IPS-NIHi7 (cell line): ENCODE measurements around the gene MAP3K20.
"Not testable (repeated sequence)": the region's sequence is repeated elsewhere in the genome, so short reads cannot be mapped to it uniquely, and the experiment has no call there.

Experiments used
- DNase-seq: peaks from one replicate; pipeline ENCODE4 v3.0.0; 2012; ENCODE audit warnings: mixed read lengths; ENCODE audit errors: extremely low spot score

The MAP3K20 gene

DNA sequence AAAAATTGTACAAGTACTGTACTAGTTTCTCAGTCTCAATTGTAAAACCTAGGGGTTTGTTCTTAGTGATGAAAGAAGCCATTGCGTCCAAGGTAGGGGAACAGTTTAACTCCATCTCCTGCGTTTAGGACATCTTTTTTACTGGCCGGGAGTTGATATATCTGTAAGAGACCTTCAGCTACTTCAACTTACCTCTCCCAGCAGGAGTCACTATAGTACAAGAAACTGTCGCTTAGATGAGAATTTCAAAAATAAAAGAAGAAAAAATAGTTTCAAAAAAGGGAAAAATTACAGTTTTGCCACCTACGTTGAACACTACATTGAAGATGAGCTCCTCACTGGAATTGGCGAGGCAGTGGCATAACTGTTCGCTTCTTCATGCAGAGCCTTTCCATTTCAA lies 122.7 kb downstream of the MAP3K20 start:
- no peak for DNase-seq

DNA sequence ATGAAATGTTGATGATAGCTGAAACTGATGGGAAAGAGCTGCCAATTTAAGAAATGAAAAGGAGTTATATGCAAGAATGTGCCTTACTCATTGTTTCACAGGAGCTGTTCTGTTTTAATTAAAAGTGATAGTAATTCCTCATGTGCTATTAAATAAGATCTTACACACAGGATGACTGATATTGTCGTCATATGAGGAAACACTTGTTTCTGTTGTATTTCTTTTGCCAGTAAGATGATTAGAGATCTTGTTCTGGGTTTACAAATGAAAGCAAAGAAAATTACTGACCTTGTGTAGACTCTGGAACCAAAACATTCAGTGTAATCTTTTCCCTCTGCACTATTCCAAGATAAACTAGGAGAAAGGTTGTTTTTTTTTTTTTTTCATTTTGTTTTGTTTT lies 123.6 kb downstream of the MAP3K20 start:
- no peak for DNase-seq

DNA sequence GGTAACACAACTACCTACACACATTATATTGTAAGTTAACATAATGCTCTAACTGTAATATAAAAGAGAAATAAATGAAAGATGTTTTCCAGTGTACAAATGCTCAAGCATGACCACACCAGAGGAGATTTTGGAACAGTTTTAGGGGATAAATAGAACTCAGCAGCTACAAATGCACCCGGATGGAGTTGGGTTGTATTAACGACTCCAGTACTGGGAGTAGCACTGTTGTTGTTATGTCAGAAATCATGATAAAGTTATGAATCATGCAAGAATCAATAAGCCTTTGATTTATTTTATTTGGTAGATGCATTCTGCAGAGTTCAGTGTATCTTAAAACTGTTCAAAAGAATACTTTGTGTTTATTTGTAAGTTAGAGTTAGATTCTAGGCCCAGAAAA lies 126.9 kb downstream of the MAP3K20 start:
- DNase-seq, result no peak

DNA sequence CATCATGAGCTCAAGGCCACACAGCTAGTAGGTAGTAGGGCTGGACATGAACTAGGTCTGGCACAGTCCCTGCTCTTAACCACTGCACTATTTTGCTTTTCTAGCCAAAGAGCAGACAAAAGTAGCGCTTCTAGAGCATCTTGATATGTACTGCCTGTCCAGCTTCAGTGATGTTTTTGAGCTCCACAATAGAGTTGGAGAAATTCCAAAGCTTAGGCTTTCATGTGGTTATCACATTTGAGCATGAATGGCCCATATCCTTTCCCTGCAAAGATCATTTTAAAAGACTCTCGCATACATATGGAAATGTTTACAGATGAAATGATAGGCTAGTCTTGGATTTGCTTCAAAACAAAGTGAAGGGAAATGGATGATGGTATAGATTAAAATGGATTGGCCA lies 128.7 kb downstream of the MAP3K20 start:
- DNase-seq, result no peak

DNA sequence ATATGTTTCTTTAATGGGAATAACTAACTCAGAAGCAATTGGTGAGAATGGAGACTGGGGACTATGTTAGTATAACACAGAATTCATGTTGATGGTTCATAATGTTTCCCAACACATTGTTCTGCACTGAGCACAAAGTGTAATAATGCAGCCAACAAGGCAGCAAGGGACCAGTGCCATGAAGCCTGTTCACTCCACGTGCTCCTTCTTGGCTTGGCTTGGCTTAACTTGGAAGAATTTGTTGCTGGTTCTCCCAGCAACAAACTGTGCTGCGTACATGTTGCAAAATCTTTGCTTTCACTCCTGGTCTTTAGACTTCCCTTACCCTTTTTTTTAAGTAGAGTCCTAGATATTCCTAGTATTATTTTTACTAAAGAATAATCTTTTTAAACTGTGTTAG lies 129.7 kb downstream of the MAP3K20 start:
- no peak for DNase-seq

DNA sequence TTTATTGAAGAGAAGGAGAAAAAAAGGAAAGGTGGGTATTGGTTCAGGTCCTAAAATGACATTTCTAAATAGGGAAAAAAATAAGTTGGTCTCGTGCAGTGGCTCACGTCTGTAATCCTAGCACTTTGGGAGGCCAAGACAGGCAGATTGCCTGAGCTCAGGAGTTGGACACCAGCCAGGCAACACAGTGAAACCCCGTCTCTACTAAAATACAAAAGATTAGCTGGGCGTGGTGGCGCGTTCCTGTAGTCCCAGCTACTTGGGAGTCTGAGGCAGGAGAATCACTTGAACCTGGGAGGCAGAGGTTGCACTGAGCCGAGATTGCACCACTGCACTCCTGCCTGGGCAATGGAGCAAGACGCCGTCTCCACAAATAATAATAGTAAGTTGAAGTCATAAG lies 131.5 kb downstream of the MAP3K20 start:
- DNase-seq, result not testable (repeated sequence)

DNA sequence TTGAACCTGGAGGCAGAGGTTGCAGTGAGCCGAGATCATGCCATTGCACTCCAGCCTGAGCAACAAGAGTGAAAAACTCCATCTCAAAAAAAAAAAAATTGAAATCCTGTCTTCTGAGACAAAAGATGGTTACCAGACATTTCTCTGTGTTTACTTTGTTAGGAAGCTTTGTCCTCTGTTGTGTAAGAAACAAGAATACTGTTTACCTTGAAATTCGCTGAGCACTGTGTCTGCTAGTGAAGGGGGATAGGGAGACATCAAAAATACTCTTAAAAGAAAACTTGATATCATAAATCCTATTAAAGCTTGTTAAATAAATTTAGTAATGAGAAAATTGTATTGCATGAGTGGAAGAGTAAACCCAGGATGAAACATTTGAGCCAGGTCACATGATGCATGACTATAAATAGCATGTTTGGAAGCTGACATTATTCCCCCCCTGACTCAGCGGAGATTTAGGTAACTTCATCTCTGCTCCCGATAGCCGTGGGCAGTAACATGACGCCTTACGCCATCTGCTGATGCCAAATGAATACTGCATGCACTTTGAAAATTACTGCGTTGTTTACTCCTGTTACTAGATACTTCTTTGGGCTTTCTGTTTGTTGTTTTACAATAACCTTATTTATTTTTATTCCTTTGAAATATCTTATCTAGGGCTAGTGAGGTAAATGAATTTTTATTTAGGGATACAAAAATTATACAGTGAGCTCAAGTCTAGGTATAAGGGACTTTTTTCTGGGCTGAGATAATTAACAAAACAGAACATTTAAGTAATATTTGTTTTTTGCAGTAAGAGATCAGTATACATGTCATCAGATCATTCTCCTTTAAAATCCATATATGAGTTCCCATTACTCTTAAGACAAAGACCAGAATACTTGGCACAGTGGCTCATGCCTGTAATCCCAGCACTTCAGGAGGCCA lies 134.9 kb downstream of the MAP3K20 start:
- peak; percentile 72 for DNase-seq

DNA sequence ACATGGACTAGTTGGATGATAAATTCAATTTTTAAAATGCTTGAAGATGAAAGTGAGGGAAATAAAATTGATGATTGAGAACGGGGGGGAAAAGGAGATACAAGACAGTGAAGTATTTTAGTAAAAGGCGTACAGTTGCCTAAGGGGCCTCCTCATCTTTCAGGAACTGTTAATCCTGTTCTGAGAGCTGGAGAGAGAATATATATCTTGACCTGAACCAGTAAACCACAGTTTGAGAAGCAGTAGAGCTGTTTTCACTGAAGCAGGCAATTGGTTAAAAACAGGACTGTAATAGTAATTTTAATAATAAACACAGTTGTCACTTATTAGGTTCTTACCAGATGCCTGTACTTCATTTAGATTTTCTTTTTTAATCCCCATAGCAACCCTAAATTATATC lies 137.5 kb downstream of the MAP3K20 start:
- DNase-seq, result no peak

DNA sequence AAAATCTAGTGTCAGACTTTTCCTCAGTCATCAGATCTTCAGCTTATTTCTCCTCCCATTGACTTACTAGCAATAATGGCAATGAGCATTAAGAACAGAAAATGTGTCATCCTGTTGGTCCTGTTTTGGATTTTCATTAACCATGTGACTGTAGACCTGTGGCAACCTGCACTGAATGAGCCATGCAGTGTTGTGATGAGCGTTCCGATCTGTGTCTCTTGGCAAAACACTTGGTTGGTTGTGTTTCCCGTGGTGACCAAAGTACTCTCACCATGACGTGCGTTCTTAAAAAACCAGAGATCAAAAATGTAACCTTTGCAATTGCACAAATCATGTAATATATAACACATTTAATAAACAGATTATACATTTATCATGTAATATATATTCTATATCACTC lies 138.6 kb downstream of the MAP3K20 start:
- DNase-seq, result no peak

DNA sequence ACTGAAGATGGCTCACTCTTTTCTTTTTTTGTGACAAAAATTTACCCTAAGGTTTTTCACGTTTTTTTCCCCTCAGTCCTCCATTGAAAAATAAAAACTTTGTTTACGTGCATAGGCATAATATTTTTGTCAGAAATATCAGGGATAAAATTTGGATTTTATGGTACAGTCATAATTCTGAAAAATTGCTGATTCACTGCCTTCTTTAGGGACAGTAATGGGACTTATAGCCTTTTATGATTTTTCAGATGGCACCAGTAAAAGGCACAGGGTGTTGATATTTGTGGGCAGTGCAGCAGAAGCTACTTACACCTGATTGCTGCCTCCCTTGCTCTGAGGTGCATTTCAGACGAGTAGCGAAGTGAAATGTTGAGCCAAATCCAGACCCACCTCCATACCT lies 139.7 kb downstream of the MAP3K20 start:
- no peak for DNase-seq

DNA sequence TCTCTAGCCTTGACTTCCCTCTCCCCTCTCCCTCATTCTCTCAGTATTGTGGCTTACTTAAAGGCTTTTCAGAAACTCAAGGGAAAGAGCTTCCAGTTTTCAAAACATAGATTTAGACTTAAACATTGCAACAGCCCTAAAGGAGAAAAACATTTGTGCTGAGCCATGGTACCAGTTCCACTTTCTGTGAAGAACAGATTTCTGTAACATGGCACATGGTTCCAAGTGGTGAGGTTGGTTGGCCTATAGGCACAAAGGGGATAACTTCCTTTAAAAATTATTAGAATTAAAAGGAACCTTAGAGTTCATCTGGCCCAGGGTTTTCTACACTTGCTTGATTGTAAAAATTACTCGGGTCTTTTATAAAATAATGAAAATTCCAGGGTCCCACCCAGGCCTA lies 140.4 kb downstream of the MAP3K20 start:
- no peak for DNase-seq

DNA sequence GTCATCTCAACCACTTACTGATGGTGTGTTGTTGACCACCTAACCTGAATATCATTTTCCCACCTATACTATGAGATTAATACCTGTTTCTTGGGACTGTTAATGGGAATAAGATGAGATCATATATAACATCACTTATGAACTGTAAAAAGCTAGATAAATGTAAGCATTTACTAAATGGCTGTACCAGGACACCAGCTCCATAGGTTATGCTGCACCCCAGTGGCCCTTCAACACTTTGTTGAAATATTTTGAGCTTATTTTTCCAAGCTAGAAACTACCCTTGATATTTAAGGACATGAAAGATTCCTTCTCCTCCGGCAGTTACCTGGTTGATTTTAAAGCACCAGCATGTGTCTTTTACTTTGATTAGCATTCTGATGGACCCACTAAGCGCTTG lies 141.0 kb downstream of the MAP3K20 start:
- no peak for DNase-seq

DNA sequence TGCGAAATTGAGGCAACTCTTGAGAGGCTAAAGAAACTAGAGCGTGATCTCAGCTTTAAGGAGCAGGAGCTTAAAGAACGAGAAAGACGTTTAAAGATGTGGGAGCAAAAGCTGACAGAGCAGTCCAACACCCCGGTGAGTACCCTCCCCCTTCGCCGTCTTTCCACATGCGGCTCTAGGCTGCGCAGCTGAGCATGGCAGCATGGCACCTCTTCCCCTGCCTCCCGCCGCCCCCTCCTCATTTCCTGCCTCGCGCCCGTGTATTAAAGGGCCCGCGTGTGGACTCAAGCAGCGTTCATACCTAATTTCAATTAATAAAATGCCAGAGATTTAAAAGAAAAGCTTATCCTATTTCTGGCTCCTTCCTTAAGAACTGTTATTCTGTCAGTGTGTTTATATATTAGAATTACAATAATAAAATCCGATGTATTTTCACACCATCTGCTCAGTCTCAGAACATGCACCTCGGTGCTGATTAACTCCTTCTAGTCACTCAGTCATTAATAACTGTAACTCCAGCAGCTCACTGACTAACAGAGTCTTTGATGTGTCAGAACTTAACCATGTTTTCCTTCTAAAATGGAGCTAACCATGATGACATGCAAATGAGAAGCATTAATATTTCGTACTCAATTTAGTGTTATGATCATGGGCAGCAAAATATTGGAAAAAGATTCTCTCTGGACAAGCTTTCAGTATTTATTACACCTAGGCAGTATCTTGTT lies 141.6 kb downstream of the MAP3K20 start:
- DNase-seq, result no peak

DNA sequence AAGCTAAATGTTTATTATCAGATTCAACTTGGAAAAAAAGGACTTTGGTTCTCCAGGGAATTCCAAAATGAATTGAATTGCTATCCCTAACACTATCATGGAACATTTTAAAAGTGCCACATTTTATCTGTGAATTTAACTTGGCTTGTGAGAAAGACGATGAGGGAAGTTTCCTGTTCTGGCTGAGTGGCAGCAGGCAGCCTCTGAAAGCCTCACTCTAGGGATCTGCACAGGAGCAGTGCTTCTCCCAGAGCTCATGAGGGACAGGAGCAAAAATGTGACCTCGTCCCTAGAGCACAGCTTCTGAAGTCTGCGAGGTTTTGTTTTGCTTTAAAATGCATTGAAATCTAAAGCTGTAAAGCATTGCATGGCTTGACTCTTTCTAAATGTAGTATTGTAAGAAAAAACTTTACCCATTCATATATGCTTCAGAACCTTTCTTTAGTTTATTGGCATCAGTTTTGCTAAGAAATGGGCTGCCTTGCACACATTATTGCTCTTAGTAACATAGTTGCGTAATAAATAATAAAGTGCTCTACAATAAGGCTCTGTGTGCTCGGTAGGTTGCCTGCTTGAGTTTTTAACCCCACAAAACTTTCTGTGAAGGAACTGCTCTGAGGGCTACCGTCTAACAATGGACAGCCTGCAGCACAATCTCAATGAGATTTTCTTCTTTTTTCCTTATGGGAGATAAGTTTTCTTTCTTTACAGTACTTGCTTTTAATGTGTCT lies 142.8 kb downstream of the MAP3K20 start:
- DNase-seq, result peak; percentile 52

DNA sequence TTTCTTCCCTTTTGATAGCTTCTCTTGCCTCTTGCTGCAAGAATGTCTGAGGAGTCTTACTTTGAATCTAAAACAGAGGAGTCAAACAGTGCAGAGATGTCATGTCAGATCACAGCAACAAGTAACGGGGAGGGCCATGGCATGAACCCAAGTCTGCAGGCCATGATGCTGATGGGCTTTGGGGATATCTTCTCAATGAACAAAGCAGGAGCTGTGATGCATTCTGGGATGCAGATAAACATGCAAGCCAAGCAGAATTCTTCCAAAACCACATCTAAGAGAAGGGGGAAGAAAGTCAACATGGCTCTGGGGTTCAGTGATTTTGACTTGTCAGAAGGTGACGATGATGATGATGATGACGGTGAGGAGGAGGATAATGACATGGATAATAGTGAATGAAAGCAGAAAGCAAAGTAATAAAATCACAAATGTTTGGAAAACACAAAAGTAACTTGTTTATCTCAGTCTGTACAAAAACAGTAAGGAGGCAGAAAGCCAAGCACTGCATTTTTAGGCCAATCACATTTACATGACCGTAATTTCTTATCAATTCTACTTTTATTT lies 145.6 kb downstream of the MAP3K20 start:
- DNase-seq, result no peak

DNA sequence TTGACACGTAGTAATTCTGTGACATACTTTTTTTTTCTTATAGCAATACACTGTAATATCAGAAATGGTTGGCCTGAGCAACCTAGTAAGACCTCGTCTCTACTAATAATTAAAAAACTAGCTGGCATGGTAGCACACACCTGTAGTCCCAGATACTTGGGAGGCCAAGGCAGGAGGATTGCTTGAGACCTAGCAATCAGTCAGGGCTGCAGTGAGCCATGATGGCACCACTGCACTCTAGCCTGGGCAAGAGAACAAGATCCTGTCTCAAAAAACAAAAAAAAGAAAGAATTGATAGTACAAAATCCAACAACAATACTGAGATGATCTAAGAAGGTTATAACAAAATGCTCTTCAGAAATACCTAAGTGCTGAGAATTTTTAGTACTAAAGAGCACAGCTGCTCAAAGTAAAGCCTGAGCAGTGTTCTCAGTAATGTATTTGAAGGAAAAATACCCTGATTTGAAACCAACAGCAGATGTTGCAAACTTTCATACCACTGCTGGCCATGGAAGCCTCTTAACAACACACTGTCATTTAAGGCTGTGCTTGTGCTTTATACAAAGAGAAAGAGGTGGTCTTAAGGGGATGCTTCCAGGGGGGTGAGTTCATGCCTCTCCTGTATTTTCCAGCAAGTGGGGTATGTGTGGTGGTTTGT lies 146.4 kb downstream of the MAP3K20 start:
- DNase-seq, result no peak

DNA sequence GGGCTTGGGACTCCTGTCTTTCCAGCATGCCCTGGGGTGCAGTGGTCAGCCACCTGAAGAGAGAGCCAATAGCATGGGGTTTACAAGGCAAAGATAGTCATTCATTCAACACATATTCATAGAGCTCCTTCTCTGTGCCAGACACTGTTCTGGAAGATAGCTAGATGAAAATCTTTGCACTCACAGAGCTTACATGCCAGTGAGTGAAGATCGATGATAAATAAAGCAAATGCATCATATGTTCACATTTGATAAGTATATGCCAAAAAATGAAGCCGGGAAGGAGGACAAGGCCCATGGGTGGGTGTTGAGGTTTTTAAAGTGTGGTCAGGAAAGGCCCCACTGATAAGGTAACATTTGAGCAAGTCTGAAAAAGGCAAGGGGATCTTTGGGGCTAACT lies 148.2 kb downstream of the MAP3K20 start:
- no peak for DNase-seq

DNA sequence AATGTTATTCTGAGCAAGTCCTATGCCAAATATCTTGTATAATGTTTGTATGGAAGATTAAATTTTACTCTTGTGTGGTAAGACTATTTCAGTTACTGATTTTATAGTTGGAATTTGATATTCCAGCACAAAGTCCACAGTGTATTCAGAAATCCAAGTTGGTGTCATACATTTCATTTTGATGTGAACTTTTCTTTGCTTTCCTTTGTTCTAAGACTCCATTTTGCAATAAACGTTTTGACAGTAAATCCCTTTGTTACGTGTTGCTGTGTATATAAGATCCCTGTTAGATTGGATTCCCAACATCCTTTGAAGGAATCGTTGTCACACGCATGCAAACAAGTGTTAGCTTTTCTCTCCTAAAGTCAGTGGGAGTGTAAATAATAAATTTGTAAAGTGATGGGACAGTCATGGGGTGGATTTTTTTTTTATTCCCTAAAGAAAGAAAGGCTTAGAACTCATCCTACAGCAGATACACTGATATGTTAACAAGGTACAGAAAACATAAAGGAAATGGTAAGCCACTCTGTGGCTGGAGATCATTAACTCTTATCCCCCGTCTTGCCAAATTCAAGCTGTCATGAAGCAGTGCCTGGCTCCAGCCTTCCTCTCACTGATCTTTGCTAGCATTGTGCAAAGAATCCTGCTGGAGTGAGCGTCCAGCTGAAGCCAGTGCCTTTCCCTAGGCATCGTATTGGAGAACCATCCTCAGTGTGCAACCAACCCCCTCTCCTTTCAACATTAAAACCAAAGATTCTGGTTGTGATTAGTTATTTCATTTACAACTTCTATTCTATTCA lies 151.5 kb downstream of the MAP3K20 start:
- no peak for DNase-seq

DNA sequence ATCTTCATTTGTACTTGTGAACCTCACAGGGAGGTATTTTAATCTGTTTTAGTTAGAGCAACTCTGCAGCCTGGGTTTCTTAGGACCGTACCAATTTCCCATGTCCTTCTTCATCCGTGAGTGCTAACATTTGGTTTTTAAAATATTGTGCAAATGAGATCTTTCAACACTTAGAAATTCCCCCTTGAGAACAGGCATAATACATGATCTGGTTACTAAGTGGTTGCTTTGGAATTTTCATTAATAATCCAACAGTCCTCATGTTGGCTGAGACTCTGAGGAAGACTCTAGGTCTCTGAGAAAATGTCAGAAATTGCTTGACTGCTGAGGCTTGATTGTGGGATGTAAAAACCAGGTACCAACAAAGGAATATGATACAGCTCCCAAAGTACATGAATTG lies 153.4 kb downstream of the MAP3K20 start:
- DNase-seq, result no peak

DNA sequence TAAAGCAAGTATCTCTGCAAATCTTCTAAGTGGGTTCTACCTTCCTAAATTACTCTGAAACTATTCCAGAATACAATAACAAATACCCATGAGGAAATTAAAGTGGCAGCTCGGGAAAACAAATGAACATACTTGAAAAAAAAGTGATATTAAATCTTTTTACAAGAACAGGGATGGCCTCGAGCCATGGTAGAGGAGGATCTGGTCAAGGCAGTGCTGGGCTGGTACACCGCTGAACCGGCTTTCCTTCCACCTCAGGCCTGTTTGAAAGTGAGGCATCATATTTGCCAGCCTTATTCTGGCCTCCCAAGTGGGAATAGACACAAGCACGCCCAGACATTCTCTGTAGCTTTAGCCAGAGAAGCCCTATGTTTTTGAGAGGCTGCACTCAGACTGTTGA lies 154.5 kb downstream of the MAP3K20 start:
- no peak for DNase-seq

DNA sequence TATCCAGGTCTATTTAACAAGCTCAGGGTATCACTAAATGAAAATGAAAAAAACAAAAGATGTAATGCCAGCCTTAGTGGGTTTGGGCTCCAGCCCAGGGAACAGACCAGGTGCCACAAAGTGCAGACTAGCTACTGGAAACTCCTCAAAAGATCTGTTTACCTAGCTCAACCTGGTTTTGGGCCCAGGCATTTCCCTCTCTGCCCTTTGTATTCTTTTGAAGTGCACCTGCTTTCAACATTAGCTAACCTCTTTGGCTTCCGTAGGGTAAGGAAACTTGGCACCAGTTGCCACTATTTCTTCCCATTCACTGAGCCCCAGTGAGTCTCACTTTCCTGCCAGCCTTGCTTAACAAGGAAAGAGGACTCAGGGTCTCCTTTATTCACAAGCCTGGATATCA lies 155.4 kb downstream of the MAP3K20 start:
- no peak for DNase-seq
